HepG2 (cell line): ENCODE data around the gene POC1A. TPM values are rescaled to one million over a fixed set of nuclear protein-coding genes. Genes with fewer than 3 reads are reported as not detected.

Experiments
- ARNT2 ChIP-seq: sonication (generic); formaldehyde crosslinking; IDR thresholded peaks from 2 replicates; pipeline ENCODE4 v1.8.0; 2022; ENCODE audit warnings: mild to moderate bottlenecking, low read depth, missing genetic modification reagents, moderate library complexity
- BRCA1 ChIP-seq: sonication (generic); formaldehyde crosslinking; IDR thresholded peaks from 2 replicates; pipeline ENCODE4 v1.4.0; 2020; ENCODE audit warnings: missing genetic modification reagents
- ERF ChIP-seq: IDR thresholded peaks from 2 replicates; pipeline ENCODE4 v1.6.1; 2018; ENCODE audit warnings: missing biosample characterization, missing genetic modification reagents
- GTF2F1 ChIP-seq: fragments of 150-350 bp; IDR thresholded peaks from 2 replicates; pipeline ENCODE4 v1.6.1; 2014; ENCODE audit warnings: low read length
- HNRNPK ChIP-seq: fragments of 200-400 bp; formaldehyde crosslinking; IDR thresholded peaks from 2 replicates; pipeline ENCODE4 v1.6.1; 2018; ENCODE audit warnings: low read length, low read depth, moderate library complexity, mild to moderate bottlenecking; ENCODE audit not compliant: poor library complexity, severe bottlenecking
- IRF2 ChIP-seq: IDR thresholded peaks from 2 replicates; pipeline ENCODE4 v1.6.1; 2018; ENCODE audit warnings: missing genetic modification reagents, missing compliant biosample characterization
- KAT7 ChIP-seq: IDR thresholded peaks from 2 replicates; pipeline ENCODE4 v1.6.1; 2018; ENCODE audit warnings: borderline replicate concordance, missing compliant biosample characterization
- MAFG ChIP-seq: sonication (generic); formaldehyde crosslinking; IDR thresholded peaks from 2 replicates; pipeline ENCODE4 v1.5.1; 2020; ENCODE audit warnings: mild to moderate bottlenecking, missing genetic modification reagents
- MAZ ChIP-seq, 2 experiments: sonication (generic) in 1 of 2; formaldehyde crosslinking in 1 of 2; IDR thresholded peaks; 2 replicates each; pipeline versions ENCODE4 v1.5.0 to v1.6.1; 2012 to 2020; ENCODE audit warnings: low read depth in 2 of 2, mild to moderate bottlenecking in 2 of 2, borderline replicate concordance in 1 of 2, improper control_type of control experiment in 1 of 2, low read length in 1 of 2, missing genetic modification reagents in 1 of 2, moderate library complexity in 1 of 2
- NFATC3 ChIP-seq: sonication (generic); formaldehyde crosslinking; IDR thresholded peaks from 2 replicates; pipeline ENCODE4 v1.5.1; 2020; ENCODE audit warnings: mild to moderate bottlenecking, missing genetic modification reagents
- NRL ChIP-seq: sonication (generic); formaldehyde crosslinking; IDR thresholded peaks from 2 replicates; pipeline ENCODE4 v1.5.0; 2020; ENCODE audit warnings: missing genetic modification reagents, mild to moderate bottlenecking, moderate library complexity, borderline replicate concordance
- SALL2 ChIP-seq: sonication (generic); formaldehyde crosslinking; IDR thresholded peaks from 2 replicates; pipeline ENCODE4 v1.8.1; 2023; ENCODE audit warnings: mild to moderate bottlenecking, missing genetic modification reagents, inconsistent platforms
- SMAD3 ChIP-seq: sonication (generic); formaldehyde crosslinking; IDR thresholded peaks from 2 replicates; pipeline ENCODE4 v1.4.0; 2020; ENCODE audit warnings: missing genetic modification reagents
- THAP11 ChIP-seq: IDR thresholded peaks from 2 replicates; pipeline ENCODE4 v1.6.1; 2016; ENCODE audit warnings: missing biosample characterization, missing genetic modification reagents
- THYN1 ChIP-seq: sonication (generic); formaldehyde crosslinking; IDR thresholded peaks from 2 replicates; pipeline ENCODE4 v1.8.1; 2023; ENCODE audit warnings: low read depth, mild to moderate bottlenecking, moderate library complexity, missing genetic modification reagents, borderline replicate concordance
- TSC22D2 ChIP-seq: sonication (generic); formaldehyde crosslinking; IDR thresholded peaks from 2 replicates; pipeline ENCODE4 v1.5.1; 2020; ENCODE audit warnings: missing genetic modification reagents, mild to moderate bottlenecking, borderline replicate concordance
- XRCC5 ChIP-seq: fragments of 200-400 bp; formaldehyde crosslinking; optimal IDR thresholded peaks from 2 replicates; pipeline ENCODE3; 2017; ENCODE audit warnings: mild to moderate bottlenecking, low read length
- ZNF160 ChIP-seq: sonication (generic); formaldehyde crosslinking; IDR thresholded peaks from 2 replicates; pipeline ENCODE4 v1.8.0; 2022; ENCODE audit warnings: mild to moderate bottlenecking, inconsistent platforms, missing genetic modification reagents
- ZNF547 ChIP-seq: sonication (generic); formaldehyde crosslinking; IDR thresholded peaks from 2 replicates; pipeline ENCODE4 v1.5.1; 2020; ENCODE audit warnings: mild to moderate bottlenecking, missing genetic modification reagents
- ZNF615 ChIP-seq: sonication (generic); formaldehyde crosslinking; IDR thresholded peaks from 2 replicates; pipeline ENCODE4 v1.5.0; 2020; ENCODE audit warnings: mild to moderate bottlenecking, missing genetic modification reagents, borderline replicate concordance
- ZNF766 ChIP-seq: sonication (generic); formaldehyde crosslinking; IDR thresholded peaks from 2 replicates; pipeline ENCODE4 v1.5.0; 2020; ENCODE audit warnings: missing genetic modification reagents, borderline replicate concordance
- polyA plus RNA-seq, 8 experiments: library from polyadenylated mRNA; depleted of rRNA in 3 of 8; stranded (reverse) in 7 of 8; unstranded in 1 of 8; fragments of >200 nt; fragmentation: Illumina TruSeq in 4 of 8; extraction: Trizol in 4 of 8; gene quantifications; 2 replicates each; pipeline versions ENCODE4 v1.2.1 to v1.2.3, GENCODE V29; 2011 to 2016; ENCODE audit warnings: low read depth in 4 of 8, missing spikeins in 1 of 8, mixed read lengths in 1 of 8; ENCODE audit not compliant: insufficient read depth in 1 of 8
- total RNA-seq, 5 experiments: library from RNA; depleted of rRNA; stranded (reverse); fragments of >200 nt; fragmentation: Illumina TruSeq; extraction: Trizol; gene quantifications; 2 replicates each; pipeline ENCODE4 v1.2.3, GENCODE V29; 2016; ENCODE audit warnings: low read depth in 1 of 5
- TF ChIP-seq, protein P1 (sequence below): sonication (generic); formaldehyde crosslinking; IDR thresholded peaks from 2 replicates; pipeline ENCODE4 v1.8.1; 2023; ENCODE audit warnings: mild to moderate bottlenecking, missing genetic modification reagents
- TF ChIP-seq, protein P2 (sequence below): fragments of 450-650 bp; IDR thresholded peaks from 2 replicates; pipeline ENCODE4 v1.6.1; 2017; ENCODE audit warnings: mild to moderate bottlenecking
- TF ChIP-seq, protein P3 (sequence below): sonication (generic); formaldehyde crosslinking; IDR thresholded peaks from 2 replicates; pipeline ENCODE4 v1.5.0; 2020; ENCODE audit warnings: missing genetic modification reagents, mild to moderate bottlenecking, borderline replicate concordance
- TF ChIP-seq, protein P4 (sequence below): sonication (generic); formaldehyde crosslinking; IDR thresholded peaks from 2 replicates; pipeline ENCODE4 v1.5.1; 2020; ENCODE audit warnings: missing genetic modification reagents, mild to moderate bottlenecking, borderline replicate concordance

Gene POC1A
- total and polyA plus RNA-seq, 2 of the 13 experiments (the other 11 are each of a cell fraction or from before 2014, with no cell fraction given) = 14.6 to 20.0 TPM

GRCh38 chr3:52123106-52123725 is 31.0 kb downstream of the POC1A start (continued):
- TF ChIP-seq, protein P1, sequence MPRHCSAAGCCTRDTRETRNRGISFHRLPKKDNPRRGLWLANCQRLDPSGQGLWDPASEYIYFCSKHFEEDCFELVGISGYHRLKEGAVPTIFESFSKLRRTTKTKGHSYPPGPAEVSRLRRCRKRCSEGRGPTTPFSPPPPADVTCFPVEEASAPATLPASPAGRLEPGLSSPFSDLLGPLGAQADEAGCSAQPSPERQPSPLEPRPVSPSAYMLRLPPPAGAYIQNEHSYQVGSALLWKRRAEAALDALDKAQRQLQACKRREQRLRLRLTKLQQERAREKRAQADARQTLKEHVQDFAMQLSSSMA (CRISPR knock-in tag) = no peak
- TF ChIP-seq, protein P2, sequence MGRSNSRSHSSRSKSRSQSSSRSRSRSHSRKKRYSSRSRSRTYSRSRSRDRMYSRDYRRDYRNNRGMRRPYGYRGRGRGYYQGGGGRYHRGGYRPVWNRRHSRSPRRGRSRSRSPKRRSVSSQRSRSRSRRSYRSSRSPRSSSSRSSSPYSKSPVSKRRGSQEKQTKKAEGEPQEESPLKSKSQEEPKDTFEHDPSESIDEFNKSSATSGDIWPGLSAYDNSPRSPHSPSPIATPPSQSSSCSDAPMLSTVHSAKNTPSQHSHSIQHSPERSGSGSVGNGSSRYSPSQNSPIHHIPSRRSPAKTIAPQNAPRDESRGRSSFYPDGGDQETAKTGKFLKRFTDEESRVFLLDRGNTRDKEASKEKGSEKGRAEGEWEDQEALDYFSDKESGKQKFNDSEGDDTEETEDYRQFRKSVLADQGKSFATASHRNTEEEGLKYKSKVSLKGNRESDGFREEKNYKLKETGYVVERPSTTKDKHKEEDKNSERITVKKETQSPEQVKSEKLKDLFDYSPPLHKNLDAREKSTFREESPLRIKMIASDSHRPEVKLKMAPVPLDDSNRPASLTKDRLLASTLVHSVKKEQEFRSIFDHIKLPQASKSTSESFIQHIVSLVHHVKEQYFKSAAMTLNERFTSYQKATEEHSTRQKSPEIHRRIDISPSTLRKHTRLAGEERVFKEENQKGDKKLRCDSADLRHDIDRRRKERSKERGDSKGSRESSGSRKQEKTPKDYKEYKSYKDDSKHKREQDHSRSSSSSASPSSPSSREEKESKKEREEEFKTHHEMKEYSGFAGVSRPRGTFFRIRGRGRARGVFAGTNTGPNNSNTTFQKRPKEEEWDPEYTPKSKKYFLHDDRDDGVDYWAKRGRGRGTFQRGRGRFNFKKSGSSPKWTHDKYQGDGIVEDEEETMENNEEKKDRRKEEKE = no peak
- no peak for TF ChIP-seq ZNF766 (CRISPR knock-in tag)
- no peak for TF ChIP-seq THYN1 (CRISPR knock-in tag)
- peak; percentile 54 for TF ChIP-seq IRF2 (CRISPR knock-in tag)
- TF ChIP-seq BRCA1 (CRISPR knock-in tag) = no peak
- no peak for TF ChIP-seq KAT7 (CRISPR knock-in tag)
- peak; percentile 33; the same call in 1 of the 2 replicates for TF ChIP-seq TSC22D2 (CRISPR knock-in tag)
- TF ChIP-seq, protein P3, sequence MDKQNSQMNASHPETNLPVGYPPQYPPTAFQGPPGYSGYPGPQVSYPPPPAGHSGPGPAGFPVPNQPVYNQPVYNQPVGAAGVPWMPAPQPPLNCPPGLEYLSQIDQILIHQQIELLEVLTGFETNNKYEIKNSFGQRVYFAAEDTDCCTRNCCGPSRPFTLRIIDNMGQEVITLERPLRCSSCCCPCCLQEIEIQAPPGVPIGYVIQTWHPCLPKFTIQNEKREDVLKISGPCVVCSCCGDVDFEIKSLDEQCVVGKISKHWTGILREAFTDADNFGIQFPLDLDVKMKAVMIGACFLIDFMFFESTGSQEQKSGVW (CRISPR knock-in tag) = no peak
- no peak for TF ChIP-seq NFATC3
- 0 out of 2 replicates have a peak, but pooled peaks have one; percentile 37 for TF ChIP-seq MAZ (IDR thresholded peaks at IDR 0.05; ENCODE audit: borderline replicate concordance, low read depth, low read length)
- TF ChIP-seq MAZ (CRISPR knock-in tag; IDR thresholded peaks at IDR 0.05; ENCODE audit: low read depth) = no peak
- 0 out of 2 replicates have a peak, but pooled peaks have one; percentile 17 for TF ChIP-seq THAP11 (CRISPR knock-in tag)
- TF ChIP-seq, protein P4, sequence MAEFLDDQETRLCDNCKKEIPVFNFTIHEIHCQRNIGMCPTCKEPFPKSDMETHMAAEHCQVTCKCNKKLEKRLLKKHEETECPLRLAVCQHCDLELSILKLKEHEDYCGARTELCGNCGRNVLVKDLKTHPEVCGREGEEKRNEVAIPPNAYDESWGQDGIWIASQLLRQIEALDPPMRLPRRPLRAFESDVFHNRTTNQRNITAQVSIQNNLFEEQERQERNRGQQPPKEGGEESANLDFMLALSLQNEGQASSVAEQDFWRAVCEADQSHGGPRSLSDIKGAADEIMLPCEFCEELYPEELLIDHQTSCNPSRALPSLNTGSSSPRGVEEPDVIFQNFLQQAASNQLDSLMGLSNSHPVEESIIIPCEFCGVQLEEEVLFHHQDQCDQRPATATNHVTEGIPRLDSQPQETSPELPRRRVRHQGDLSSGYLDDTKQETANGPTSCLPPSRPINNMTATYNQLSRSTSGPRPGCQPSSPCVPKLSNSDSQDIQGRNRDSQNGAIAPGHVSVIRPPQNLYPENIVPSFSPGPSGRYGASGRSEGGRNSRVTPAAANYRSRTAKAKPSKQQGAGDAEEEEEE (CRISPR knock-in tag) = no peak
- TF ChIP-seq ZNF615 = no peak
- TF ChIP-seq HNRNPK = no peak
- peak; percentile 56 for TF ChIP-seq ERF (CRISPR knock-in tag)
- TF ChIP-seq GTF2F1 = no peak
- TF ChIP-seq ZNF160 (CRISPR knock-in tag) = no peak
- TF ChIP-seq SMAD3 = peak; percentile 70; the same call in 1 of the 2 replicates
- TF ChIP-seq XRCC5 = peak; percentile 57
- TF ChIP-seq ARNT2 (CRISPR knock-in tag) = no peak
- 0 out of 2 replicates have a peak, but pooled peaks have one; percentile 23 for TF ChIP-seq NRL (CRISPR knock-in tag)
- TF ChIP-seq MAFG (CRISPR knock-in tag) = no peak
- no peak for TF ChIP-seq SALL2 (CRISPR knock-in tag)
- TF ChIP-seq ZNF547 (CRISPR knock-in tag) = no peak
